Thyroid gland (tissue), 4 donors: ENCODE results near the gene SUSD5. TPM values are rescaled to one million over a fixed set of nuclear protein-coding genes. Genes with fewer than 3 reads are reported as not detected.

Source experiments
- DNase-seq, 2 donors: peaks; one replicate each; pipeline ENCODE4 v3.0.0-alpha.2; 2019
- H3K27ac ChIP-seq, 3 donors: fragments of 200-600 bp; sonication (generic); 1 replicate in 2 of 3; 2 replicates in 1 of 3; pipeline ENCODE4 v1.5.1; 2016 to 2019; ENCODE audit warnings: mild to moderate bottlenecking in 1 of 3, moderate library complexity in 1 of 3
- H3K27me3 ChIP-seq: fragments of 200-600 bp; sonication (generic); one replicate; pipeline ENCODE4 v1.5.1; 2019
- H3K36me3 ChIP-seq, 2 donors: fragments of 200-600 bp; sonication (generic); one replicate each; pipeline ENCODE4 v1.5.1; 2016 to 2019
- H3K4me1 ChIP-seq, 2 donors: fragments of 200-600 bp; sonication (generic); one replicate each; pipeline ENCODE4 v1.5.1; 2017 to 2019
- H3K4me3 ChIP-seq, 3 donors: fragments of 200-600 bp; sonication (generic); replicated peaks in 1 of 3; 1 replicate in 2 of 3; 2 replicates in 1 of 3; pipeline ENCODE4 v1.5.1; 2016; ENCODE audit warnings: mild to moderate bottlenecking in 1 of 3
- H3K9me3 ChIP-seq: fragments of 200-600 bp; sonication (generic); one replicate; pipeline ENCODE4 v1.5.1; 2017
- CTCF ChIP-seq, 6 experiments: fragments of 200-600 bp in 3 of 6; fragments of 450-650 bp in 3 of 6; sonication (generic) in 3 of 6; IDR thresholded peaks; one replicate each; pipeline ENCODE4 v1.5.1; 2016 to 2019; ENCODE audit warnings: antibody characterized with exemption in 6 of 6, mild to moderate bottlenecking in 2 of 6, inconsistent platforms in 1 of 6, moderate library complexity in 1 of 6
- POLR2A ChIP-seq, 2 donors: fragments of 450-650 bp; IDR thresholded peaks; one replicate each; pipeline ENCODE4 v1.6.1; 2017; ENCODE audit warnings: antibody characterized with exemption in 2 of 2, mild to moderate bottlenecking in 2 of 2, moderate library complexity in 1 of 2
- WGBS, 2 donors: methylation state at CpG; one replicate each; pipeline ENCODE4 v1.1.5; 2017; 5-methylcytosine and 5-hydroxymethylcytosine counted together
- intact Hi-C: fragments of 100-400 bp; cut with DNase I; formaldehyde crosslinking; loops from one replicate; pipeline ENCODE4 v1.15.1; 2023
- total RNA-seq, 4 donors: library from RNA; depleted of rRNA; stranded (reverse); fragments of >200 nt; gene quantifications; one replicate each; pipeline ENCODE4 v1.2.3, GENCODE V29; 2016

The SUSD5 gene
- total RNA-seq, 4 donors from 2014 or later: 2.3 to 9.6 (median 2.8) TPM

GRCh38 chr3:33152363-33153360, 65.9 kb downstream of the SUSD5 start:
- intact Hi-C loops: no loop called here
- H3K36me3 ChIP-seq: no peaks in the 10 kb centered on the region
- no peak overlapping the region for H3K4me3 ChIP-seq
- WGBS, 2 donors: 90 to 92% methylated on average over 15 to 19 of the region's 19 CpGs
- TF ChIP-seq POLR2A (IDR thresholded peaks at IDR 0.05) (no peak), CTCF (IDR thresholded peaks at IDR 0.05) (no peak)
- no peak overlapping the region for H3K27ac ChIP-seq
- no peaks in the 10 kb centered on the region for H3K4me1 ChIP-seq
- H3K9me3 ChIP-seq: no peaks in the 10 kb centered on the region
- H3K27me3 ChIP-seq: no peaks in the 10 kb centered on the region
- DNase-seq: no peak

- DNase-seq: no peak
- H3K36me3 ChIP-seq: no peaks in the 10 kb centered on the region
- H3K27ac ChIP-seq: no peak overlapping the region
- H3K4me1 ChIP-seq: no peaks in the 10 kb centered on the region
- intact Hi-C loops: no loop called here
- H3K27me3 ChIP-seq: no peaks in the 10 kb centered on the region
- no peak for TF ChIP-seq POLR2A (IDR thresholded peaks at IDR 0.05)
- TF ChIP-seq CTCF (IDR thresholded peaks at IDR 0.05): no peak
- no peaks in the 10 kb centered on the region for H3K9me3 ChIP-seq
- 85 to 91% methylated on average over 5 of the region's 6 CpGs for WGBS, 2 donors
- H3K4me3 ChIP-seq: no peak overlapping the region
Measured at GRCh38 chr3:33149342-33149741, 69.3 kb downstream of the SUSD5 start.

GRCh38 chr3:33146791-33147445, 71.7 kb downstream of the SUSD5 start:
- intact Hi-C loops: no loop called here
- Histone ChIP-seq H3K27ac (no peak overlapping the region), H3K27me3 (no peaks in the 10 kb centered on the region), H3K36me3 (peaks cover 11 to 15% of the 10 kb centered on the region in 2 donors), H3K4me3 (no peak overlapping the region), H3K4me1 (no peaks in the 10 kb centered on the region), H3K9me3 (no peaks in the 10 kb centered on the region)
- TF ChIP-seq CTCF (IDR thresholded peaks at IDR 0.05) (no peak), POLR2A (IDR thresholded peaks at IDR 0.05) (no peak)
- WGBS, 2 donors: 70 to 81% methylated on average over 8 of the region's 8 CpGs
- no peak for DNase-seq

GRCh38 chr3:33145901-33146580, 72.6 kb downstream of the SUSD5 start:
- Histone ChIP-seq H3K36me3 (peaks cover 12 to 18% of the 10 kb centered on the region in 2 donors), H3K4me1 (no peaks in the 10 kb centered on the region), H3K4me3 (no peak overlapping the region), H3K9me3 (no peaks in the 10 kb centered on the region), H3K27ac (no peak overlapping the region), H3K27me3 (no peaks in the 10 kb centered on the region)
- intact Hi-C loops: no loop called here
- no peak for DNase-seq
- TF ChIP-seq POLR2A (IDR thresholded peaks at IDR 0.05): no peak
- no peak for TF ChIP-seq CTCF (IDR thresholded peaks at IDR 0.05)
- WGBS, 2 donors: 85 to 91% methylated on average over 9 of the region's 9 CpGs
